Endodermal cell (in vitro differentiated cells): Measurements from ENCODE around the gene LMBR1. TPM values are rescaled to one million over a fixed set of nuclear protein-coding genes. Genes with fewer than 3 reads are reported as not detected.

Source experiments
- DNase-seq: peaks from one replicate; pipeline ENCODE4 v3.0.0-alpha.2; 2017
- H3K27ac ChIP-seq: 2 replicates; pipeline ENCODE4 v1.5.1; 2013; ENCODE audit warnings: mild to moderate bottlenecking, low read depth, low read length, moderate library complexity
- H3K27me3 ChIP-seq: 2 replicates; pipeline ENCODE4 v1.6.1; 2013; ENCODE audit warnings: mild to moderate bottlenecking, low read length, moderate library complexity; ENCODE audit not compliant: insufficient read depth, control insufficient read depth, poor library complexity, severe bottlenecking
- H3K36me3 ChIP-seq: 2 replicates; pipeline ENCODE4 v1.7.0; 2013; ENCODE audit warnings: mild to moderate bottlenecking, low read length, moderate library complexity; ENCODE audit not compliant: control insufficient read depth, insufficient read depth
- H3K4me1 ChIP-seq: one replicate; pipeline ENCODE4 v1.7.0; 2013; ENCODE audit warnings: low read length; ENCODE audit not compliant: control insufficient read depth, insufficient read depth
- H3K4me3 ChIP-seq: 2 replicates; pipeline ENCODE4 v1.5.1; 2013; ENCODE audit warnings: mild to moderate bottlenecking, low read length, moderate library complexity
- H3K9ac ChIP-seq: 2 replicates; pipeline ENCODE4 v1.6.1; 2013; ENCODE audit warnings: mild to moderate bottlenecking, low read length, moderate library complexity; ENCODE audit not compliant: poor library complexity, severe bottlenecking; ENCODE audit errors: extremely low read depth
- H3K9me3 ChIP-seq: 2 replicates; pipeline ENCODE4 v1.6.1; 2013; ENCODE audit warnings: mild to moderate bottlenecking, low read length, moderate library complexity; ENCODE audit not compliant: control insufficient read depth
- H3K27ac Mint-ChIP-seq: 2 replicates; pipeline ENCODE4 v1.8.0; 2020; ENCODE audit warnings: mixed read lengths
- H3K27me3 Mint-ChIP-seq: 2 replicates; pipeline ENCODE4 v1.8.0; 2021; ENCODE audit warnings: mild to moderate bottlenecking, mixed read lengths; ENCODE audit not compliant: insufficient read depth
- H3K36me3 Mint-ChIP-seq: 2 replicates; pipeline ENCODE4 v1.8.0; 2020; ENCODE audit warnings: low read depth, mixed read lengths
- H3K4me1 Mint-ChIP-seq: 2 replicates; pipeline ENCODE4 v1.8.0; 2020; ENCODE audit warnings: mixed read lengths
- H3K4me3 Mint-ChIP-seq: 2 replicates; pipeline ENCODE4 v1.8.0; 2020; ENCODE audit warnings: mild to moderate bottlenecking, moderate library complexity, mixed read lengths
- H3K9me3 Mint-ChIP-seq: 2 replicates; pipeline ENCODE4 v1.8.0; 2020; ENCODE audit warnings: mild to moderate bottlenecking, mixed read lengths
- CTCF ChIP-seq: fragments of 200-600 bp; sonication (generic); conservative IDR thresholded peaks from 2 replicates; pipeline ENCODE4 v1.5.0; 2021; ENCODE audit warnings: antibody characterized with exemption, mild to moderate bottlenecking
- WGBS, 2 experiments: methylation state at CpG; one replicate each; pipeline versions ENCODE4 v1.1.5 to v1.1.7; 2013; ENCODE audit warnings: missing lambda C conversion rate in 2 of 2, mixed read lengths in 1 of 2; ENCODE audit not compliant: insufficient coverage in 1 of 2, insufficient read length in 1 of 2; 5-methylcytosine and 5-hydroxymethylcytosine counted together
- total RNA-seq, 2 donors: library from RNA; stranded (reverse); fragmentation: NEBNext Ultra II Directional in 1 of 2; extraction: Animal tissue kit (Norgen Biotek cat#: 25700) in 1 of 2; gene quantifications; 2 replicates in 1 of 2; 3 replicates in 1 of 2; pipeline ENCODE4 v1.2.1, GENCODE V29; 2021

Gene LMBR1
- total RNA-seq, 2 donors from 2014 or later = 80.9 to 88.3 TPM

- 95 to 100% methylated on average over 4 of the region's 4 CpGs for WGBS, 2 experiments
- Histone ChIP-seq H3K9ac (no peak overlapping the region), H3K27ac (no peak overlapping the region), H3K9me3 (no peaks in the 10 kb centered on the region), H3K4me3 (no peak overlapping the region), H3K36me3 (peaks cover 19% of the 10 kb centered on the region), H3K4me1 (no peaks in the 10 kb centered on the region), H3K27me3 (no peaks in the 10 kb centered on the region)
- Mint-ChIP-seq H3K27me3 (no peaks in the 10 kb centered on the region), H3K27ac (no peak overlapping the region), H3K4me3 (no peak overlapping the region), H3K36me3 (peaks cover 11% of the 10 kb centered on the region), H3K4me1 (peaks cover 10% of the 10 kb centered on the region), H3K9me3 (no peaks in the 10 kb centered on the region)
- no peak for TF ChIP-seq CTCF
- DNase-seq = no peak
These were observed 97.6 kb downstream of the LMBR1 start for GRCh38 chr7:156795415-156795814.

GRCh38 chr7:156793334-156793733 is 99.6 kb downstream of the LMBR1 start:
- no peaks in the 10 kb centered on the region for H3K27me3 ChIP-seq
- no peaks in the 10 kb centered on the region for H3K9me3 ChIP-seq
- H3K4me3 ChIP-seq = no peak overlapping the region
- no peaks in the 10 kb centered on the region for H3K4me1 ChIP-seq
- no peak for TF ChIP-seq CTCF
- H3K9ac ChIP-seq = no peak overlapping the region
- WGBS, 2 experiments = 92% methylated on average over 2 of the region's 2 CpGs; no CpG with 5 or more reads in 1 of the 2 experiments
- Mint-ChIP-seq H3K9me3 (no peaks in the 10 kb centered on the region), H3K36me3 (peaks cover 7% of the 10 kb centered on the region), H3K4me1 (peaks cover 10% of the 10 kb centered on the region), H3K4me3 (no peak overlapping the region), H3K27ac (no peak overlapping the region), H3K27me3 (no peaks in the 10 kb centered on the region)
- peaks cover 25% of the 10 kb centered on the region for H3K36me3 ChIP-seq
- H3K27ac ChIP-seq = no peak overlapping the region
- no peak for DNase-seq

- peaks cover 25% of the 10 kb centered on the region for H3K36me3 ChIP-seq
- H3K4me1 Mint-ChIP-seq = peaks cover 10% of the 10 kb centered on the region
- H3K9me3 Mint-ChIP-seq = no peaks in the 10 kb centered on the region
- no peaks in the 10 kb centered on the region for H3K27me3 ChIP-seq
- H3K4me3 ChIP-seq = no peak overlapping the region
- no peak overlapping the region for H3K27ac ChIP-seq
- WGBS, 2 experiments = 93 to 100% methylated on average over 1 to 5 of the region's 5 CpGs
- H3K36me3 Mint-ChIP-seq = peaks cover 8% of the 10 kb centered on the region
- H3K27ac Mint-ChIP-seq = no peak overlapping the region
- no peak for DNase-seq
- no peak overlapping the region for H3K9ac ChIP-seq
- no peaks in the 10 kb centered on the region for H3K9me3 ChIP-seq
- no peaks in the 10 kb centered on the region for H3K4me1 ChIP-seq
- H3K27me3 Mint-ChIP-seq = no peaks in the 10 kb centered on the region
- no peak overlapping the region for H3K4me3 Mint-ChIP-seq
- no peak for TF ChIP-seq CTCF
These were observed 100.4 kb downstream of the LMBR1 start for GRCh38 chr7:156792611-156793010.
